ENCODE data around the gene EXOSC9.

The EXOSC9 gene

DNA sequence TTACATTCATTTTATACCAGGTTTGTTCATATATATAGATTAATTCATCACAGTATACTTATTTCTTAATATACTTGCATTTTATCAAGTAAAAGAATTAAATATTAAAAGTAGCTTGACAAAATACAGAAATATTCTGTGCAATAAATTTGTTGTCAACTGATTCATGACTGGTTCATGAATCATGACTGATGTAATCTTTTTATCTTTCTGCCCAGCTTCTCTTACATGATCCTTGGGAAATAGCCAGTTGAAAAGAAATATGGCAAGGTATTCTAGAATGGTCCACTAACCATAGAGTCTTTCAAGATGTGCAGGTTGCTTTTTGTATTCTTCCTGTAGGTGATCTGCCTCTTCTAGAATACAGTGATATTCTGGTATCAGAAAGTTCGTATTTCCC lies 26.7 kb downstream of the EXOSC9 start:
- DNase-seq, result no peak

DNA sequence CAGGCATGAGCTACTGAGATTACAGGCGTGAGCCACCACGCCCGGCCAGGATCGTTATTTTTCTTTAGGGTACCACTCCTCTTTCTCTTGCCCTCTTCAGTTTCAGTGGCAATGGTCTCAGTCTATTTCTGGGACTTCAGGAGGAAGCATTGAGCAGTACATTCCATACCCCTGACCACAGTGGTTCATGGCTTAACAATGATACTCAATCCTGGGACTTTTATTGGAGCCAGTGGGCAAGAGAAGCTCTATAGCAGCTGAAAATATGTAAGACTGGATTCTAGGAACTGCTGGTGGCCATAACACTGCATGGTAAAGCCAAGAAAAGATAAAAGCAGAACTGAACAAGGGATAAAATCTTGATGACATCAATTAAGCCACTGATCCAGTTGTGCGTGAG lies 28.4 kb downstream of the EXOSC9 start:
- no peak for DNase-seq

DNA sequence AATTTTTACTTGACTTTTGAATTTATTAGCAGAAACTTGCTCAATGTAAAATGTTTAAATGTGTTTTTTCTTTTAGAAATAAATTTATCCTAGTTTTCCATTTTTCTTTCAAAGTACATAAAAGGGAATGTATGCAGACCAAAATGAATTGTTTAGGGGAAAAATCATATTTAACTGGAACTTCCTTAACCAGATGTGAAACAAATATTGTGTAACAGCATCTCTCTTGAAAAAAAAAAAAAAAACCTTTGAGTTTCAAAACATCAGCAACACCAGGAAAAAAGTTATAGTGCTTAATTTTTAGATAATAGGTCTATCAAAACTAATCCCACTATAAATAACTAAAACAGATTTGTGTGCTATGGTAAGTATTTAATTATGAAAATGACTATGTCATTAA lies 37.0 kb downstream of the EXOSC9 start:
- DNase-seq, result no peak

DNA sequence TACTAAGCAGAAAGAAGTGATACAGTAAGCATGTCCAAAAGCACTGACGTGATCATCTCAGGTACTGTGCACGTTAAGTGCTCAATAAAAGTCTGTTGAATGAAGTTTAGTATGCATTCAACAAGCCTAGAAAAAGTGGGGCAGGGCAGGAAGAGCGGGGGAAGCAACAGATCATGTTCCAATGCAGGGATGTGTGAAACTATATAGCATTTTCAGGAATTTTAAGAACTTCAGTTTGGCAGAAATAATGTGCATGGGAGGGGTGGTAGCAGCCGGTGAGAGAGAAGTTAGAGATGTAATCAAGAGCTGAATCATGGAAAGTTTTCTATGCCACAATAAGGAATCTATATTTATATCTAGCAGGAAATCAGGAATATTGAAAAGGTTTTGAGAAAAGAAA lies 41.7 kb downstream of the EXOSC9 start:
- DNase-seq, result no peak

DNA sequence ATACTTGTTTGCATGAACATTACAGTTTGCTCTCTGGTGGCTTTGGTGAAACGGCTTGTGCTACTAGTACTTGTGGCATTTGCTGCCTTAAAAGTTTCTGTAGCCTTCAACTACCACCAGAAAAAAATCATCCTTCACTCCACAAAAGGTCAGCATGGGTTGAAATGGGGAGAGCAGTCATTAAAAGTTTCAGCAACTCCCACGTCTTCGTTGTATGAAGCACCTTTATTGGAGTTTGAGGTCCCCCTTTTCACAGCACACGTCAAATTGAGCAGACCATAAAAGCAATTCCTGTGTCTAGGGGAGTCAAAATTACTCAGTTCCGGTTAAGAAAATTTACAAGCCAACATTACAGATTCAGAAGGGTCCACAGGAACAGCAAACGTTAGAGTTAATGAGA lies 45.5 kb downstream of the EXOSC9 start:
- DNase-seq, result no peak

DNA sequence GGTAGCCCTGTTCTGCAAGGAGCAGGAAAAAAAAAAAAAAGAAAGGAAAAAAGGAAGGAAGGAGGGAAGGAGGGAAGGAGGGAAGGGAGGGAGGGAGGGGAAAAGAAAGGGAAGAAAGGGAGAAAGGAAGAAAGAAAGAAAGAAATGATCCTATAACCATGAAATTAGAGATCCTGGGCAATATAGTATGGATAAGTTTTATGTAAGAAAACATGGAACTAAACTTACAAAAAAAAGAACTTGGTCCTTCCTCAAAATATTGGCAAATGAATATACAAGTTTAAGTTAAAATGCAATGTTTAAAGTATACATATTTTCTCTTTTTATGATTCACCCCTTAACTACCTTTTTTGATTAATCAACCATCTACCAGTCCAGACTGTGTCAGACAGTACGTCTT lies 50.2 kb downstream of the EXOSC9 start:
- no peak for DNase-seq

DNA sequence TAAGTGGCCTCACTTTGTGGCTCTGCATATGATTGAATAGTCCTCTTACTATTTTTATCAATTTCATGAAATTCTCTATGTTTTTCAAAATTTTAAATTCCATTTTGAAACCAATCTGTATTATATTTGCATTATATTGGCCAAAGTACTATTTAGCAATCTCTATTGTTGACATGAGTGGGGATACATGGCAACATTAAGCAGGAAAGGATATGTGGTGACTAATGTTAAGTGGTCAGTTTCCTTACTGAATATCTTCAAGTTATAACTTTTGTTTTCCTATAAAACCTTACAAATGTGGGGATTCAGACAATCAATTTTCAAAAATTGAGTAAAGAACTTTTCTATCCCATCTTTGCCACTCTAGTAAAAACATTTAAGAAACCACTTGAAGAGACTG lies 59.0 kb downstream of the EXOSC9 start:
- DNase-seq, result no peak

DNA sequence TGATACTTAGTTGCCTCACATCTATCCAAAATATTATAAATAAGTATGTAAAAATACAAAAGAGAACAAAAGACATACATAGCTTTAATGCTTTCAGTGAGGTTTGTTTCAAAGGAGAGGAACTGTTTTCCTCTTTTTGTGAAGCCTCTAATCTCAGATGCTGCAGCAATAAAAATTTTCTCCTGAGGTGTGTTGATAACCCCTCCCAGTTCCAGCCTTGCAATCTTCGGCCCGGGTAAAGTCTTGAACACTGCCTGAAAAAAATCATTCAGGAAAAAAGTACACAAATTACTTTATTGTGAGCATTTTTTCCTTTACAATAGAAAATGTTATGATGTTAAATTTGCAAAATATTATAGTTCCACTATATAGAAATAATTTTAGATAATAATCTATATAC lies 60.3 kb downstream of the EXOSC9 start:
- no peak for DNase-seq

DNA sequence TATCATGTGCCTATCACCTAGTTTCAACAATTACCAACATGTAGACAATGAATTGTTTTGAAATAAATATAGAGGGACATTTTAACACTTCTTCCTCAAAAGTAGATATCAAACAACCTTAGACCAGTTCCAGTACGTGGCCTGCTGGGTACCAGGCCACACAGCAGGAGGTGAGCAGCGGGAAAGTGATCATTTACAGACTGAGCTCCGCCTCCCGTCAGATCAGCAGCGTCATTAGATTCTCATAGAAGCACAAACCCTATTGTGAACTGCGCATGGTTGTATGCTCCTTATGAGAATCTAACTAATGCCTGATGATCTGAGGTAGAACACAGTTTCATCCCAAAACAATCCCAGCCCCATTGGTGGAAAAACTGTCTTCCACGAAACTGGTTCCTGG lies 62.7 kb downstream of the EXOSC9 start:
- no peak for DNase-seq

Measured in stimulated activated naive CD4-positive, alpha-beta T cell treated with Interleukin-2 at 50 U/mL for 16 hours (primary cell).